ENCODE data around the gene FAM53A. TPM values are rescaled to one million over a fixed set of nuclear protein-coding genes. Genes with fewer than 3 reads are reported as not detected.
"Not testable (repeated sequence)": the region's sequence is repeated elsewhere in the genome, so short reads cannot be mapped to it uniquely, and the experiment has no call there.

The FAM53A gene
- total and polyA plus RNA-seq, 4 donors, result 0.44 to 2.2 (median 0.97) TPM

DNA sequence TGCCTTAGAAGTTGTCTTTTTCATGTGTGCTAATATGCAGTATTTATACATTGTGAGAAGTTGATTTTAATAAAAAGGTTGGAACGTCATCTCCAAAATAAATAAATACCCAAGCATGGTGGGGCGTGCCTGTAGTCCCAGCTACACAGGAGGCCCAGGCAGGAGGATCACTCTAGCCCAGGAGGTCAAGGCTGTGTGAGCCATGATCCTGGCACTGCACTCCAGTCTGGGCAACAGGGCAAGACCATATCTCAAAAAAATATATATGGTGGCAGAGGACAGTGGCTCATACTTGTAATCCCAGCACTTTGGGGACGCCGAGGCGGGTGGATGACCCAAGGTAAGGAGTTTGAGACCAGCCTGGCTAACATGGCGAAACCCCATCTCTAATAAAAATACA, 21.6 kb upstream of the FAM53A start:
- Histone ChIP-seq H3K4me3 (ENCODE audit: low read depth in 1 of 3, low read length in 3 of 3) (no peak overlapping the region), H3K27ac (ENCODE audit: low read depth in 1 of 2, low read length in 2 of 2) (no peak overlapping the region), H3K9ac (ENCODE audit: low read depth in 1 of 2, low read length in 2 of 2) (no peak overlapping the region), H3K9me3 (ENCODE audit: control insufficient read depth in 4 of 4, low read length in 3 of 4) (no peaks in the 10 kb centered on the region), H3K27me3 (ENCODE audit: control insufficient read depth in 4 of 4, insufficient read depth in 4 of 4, low read length in 3 of 4) (no peaks in the 10 kb centered on the region), H3K4me1 (ENCODE audit: control insufficient read depth in 4 of 4, insufficient read depth in 4 of 4, low read length in 3 of 4) (peaks cover 0 to under 1% (median under 1%) of the 10 kb centered on the region in 4 donors), H3K36me3 (ENCODE audit: control insufficient read depth in 4 of 4, insufficient read depth in 3 of 4, low read depth in 1 of 4, low read length in 3 of 4) (peaks cover 5 to 21% (median 14%) of the 10 kb centered on the region in 4 donors)
- TF ChIP-seq JUND (IDR thresholded peaks at IDR 0.05) (no peak), EGR1 (IDR thresholded peaks at IDR 0.05; ENCODE audit: low read depth in 2 of 2) (no peak), FOXA1 (IDR thresholded peaks at IDR 0.05) (no peak), RAD21 (IDR thresholded peaks at IDR 0.05) (no peak), HNF4G (IDR thresholded peaks at IDR 0.05) (no peak), HNF4A (conservative IDR thresholded peaks at IDR 0.05) (no peak), SP1 (IDR thresholded peaks at IDR 0.05) (no peak), RXRA (IDR thresholded peaks at IDR 0.05) (no peak)
- TF ChIP-seq, protein P1, sequence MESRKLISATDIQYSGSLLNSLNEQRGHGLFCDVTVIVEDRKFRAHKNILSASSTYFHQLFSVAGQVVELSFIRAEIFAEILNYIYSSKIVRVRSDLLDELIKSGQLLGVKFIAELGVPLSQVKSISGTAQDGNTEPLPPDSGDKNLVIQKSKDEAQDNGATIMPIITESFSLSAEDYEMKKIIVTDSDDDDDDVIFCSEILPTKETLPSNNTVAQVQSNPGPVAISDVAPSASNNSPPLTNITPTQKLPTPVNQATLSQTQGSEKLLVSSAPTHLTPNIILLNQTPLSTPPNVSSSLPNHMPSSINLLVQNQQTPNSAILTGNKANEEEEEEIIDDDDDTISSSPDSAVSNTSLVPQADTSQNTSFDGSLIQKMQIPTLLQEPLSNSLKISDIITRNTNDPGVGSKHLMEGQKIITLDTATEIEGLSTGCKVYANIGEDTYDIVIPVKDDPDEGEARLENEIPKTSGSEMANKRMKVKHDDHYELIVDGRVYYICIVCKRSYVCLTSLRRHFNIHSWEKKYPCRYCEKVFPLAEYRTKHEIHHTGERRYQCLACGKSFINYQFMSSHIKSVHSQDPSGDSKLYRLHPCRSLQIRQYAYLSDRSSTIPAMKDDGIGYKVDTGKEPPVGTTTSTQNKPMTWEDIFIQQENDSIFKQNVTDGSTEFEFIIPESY (IDR thresholded peaks at IDR 0.05), result no peak
- TF ChIP-seq, protein P2, sequence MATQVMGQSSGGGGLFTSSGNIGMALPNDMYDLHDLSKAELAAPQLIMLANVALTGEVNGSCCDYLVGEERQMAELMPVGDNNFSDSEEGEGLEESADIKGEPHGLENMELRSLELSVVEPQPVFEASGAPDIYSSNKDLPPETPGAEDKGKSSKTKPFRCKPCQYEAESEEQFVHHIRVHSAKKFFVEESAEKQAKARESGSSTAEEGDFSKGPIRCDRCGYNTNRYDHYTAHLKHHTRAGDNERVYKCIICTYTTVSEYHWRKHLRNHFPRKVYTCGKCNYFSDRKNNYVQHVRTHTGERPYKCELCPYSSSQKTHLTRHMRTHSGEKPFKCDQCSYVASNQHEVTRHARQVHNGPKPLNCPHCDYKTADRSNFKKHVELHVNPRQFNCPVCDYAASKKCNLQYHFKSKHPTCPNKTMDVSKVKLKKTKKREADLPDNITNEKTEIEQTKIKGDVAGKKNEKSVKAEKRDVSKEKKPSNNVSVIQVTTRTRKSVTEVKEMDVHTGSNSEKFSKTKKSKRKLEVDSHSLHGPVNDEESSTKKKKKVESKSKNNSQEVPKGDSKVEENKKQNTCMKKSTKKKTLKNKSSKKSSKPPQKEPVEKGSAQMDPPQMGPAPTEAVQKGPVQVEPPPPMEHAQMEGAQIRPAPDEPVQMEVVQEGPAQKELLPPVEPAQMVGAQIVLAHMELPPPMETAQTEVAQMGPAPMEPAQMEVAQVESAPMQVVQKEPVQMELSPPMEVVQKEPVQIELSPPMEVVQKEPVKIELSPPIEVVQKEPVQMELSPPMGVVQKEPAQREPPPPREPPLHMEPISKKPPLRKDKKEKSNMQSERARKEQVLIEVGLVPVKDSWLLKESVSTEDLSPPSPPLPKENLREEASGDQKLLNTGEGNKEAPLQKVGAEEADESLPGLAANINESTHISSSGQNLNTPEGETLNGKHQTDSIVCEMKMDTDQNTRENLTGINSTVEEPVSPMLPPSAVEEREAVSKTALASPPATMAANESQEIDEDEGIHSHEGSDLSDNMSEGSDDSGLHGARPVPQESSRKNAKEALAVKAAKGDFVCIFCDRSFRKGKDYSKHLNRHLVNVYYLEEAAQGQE (IDR thresholded peaks at IDR 0.05), result no peak
- TF ChIP-seq, protein P3, sequence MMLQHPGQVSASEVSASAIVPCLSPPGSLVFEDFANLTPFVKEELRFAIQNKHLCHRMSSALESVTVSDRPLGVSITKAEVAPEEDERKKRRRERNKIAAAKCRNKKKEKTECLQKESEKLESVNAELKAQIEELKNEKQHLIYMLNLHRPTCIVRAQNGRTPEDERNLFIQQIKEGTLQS (IDR thresholded peaks at IDR 0.05), result no peak
- TF ChIP-seq, protein P4, sequence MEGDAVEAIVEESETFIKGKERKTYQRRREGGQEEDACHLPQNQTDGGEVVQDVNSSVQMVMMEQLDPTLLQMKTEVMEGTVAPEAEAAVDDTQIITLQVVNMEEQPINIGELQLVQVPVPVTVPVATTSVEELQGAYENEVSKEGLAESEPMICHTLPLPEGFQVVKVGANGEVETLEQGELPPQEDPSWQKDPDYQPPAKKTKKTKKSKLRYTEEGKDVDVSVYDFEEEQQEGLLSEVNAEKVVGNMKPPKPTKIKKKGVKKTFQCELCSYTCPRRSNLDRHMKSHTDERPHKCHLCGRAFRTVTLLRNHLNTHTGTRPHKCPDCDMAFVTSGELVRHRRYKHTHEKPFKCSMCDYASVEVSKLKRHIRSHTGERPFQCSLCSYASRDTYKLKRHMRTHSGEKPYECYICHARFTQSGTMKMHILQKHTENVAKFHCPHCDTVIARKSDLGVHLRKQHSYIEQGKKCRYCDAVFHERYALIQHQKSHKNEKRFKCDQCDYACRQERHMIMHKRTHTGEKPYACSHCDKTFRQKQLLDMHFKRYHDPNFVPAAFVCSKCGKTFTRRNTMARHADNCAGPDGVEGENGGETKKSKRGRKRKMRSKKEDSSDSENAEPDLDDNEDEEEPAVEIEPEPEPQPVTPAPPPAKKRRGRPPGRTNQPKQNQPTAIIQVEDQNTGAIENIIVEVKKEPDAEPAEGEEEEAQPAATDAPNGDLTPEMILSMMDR (IDR thresholded peaks at IDR 0.05; ENCODE audit: low read depth, low read length, missing input control), result no peak
- no peak for DNase-seq (ENCODE audit: low spot score)
- WGBS, result 98% methylated on average over 6 of the region's 6 CpGs

DNA sequence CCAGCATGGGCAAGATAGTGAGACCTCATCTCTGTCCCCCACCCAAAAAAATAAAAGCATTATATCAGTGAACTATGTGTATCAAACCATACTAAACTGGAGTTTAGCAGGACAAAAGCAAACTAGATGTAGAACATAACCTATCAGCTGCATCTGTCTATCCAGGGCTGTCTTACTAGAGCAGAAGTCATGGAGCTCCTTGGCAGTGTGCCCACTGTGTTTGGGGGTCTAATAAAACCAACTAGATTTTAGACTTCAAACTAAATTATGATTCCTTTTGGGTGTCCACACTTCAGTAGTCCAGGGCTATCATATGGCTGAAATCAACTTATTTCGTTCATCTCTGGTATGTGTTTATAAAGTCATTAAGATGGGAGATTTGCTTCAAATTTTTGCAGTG, 19.8 kb upstream of the FAM53A start:
- 87% methylated on average over 1 of the region's 1 CpG for WGBS
- Histone ChIP-seq H3K27me3 (ENCODE audit: control insufficient read depth in 4 of 4, insufficient read depth in 4 of 4, low read length in 3 of 4) (no peaks in the 10 kb centered on the region), H3K4me3 (ENCODE audit: low read depth in 1 of 3, low read length in 3 of 3) (no peak overlapping the region), H3K9me3 (ENCODE audit: control insufficient read depth in 4 of 4, low read length in 3 of 4) (no peaks in the 10 kb centered on the region), H3K9ac (ENCODE audit: low read depth in 1 of 2, low read length in 2 of 2) (no peak overlapping the region), H3K27ac (ENCODE audit: low read depth in 1 of 2, low read length in 2 of 2) (no peak overlapping the region), H3K4me1 (ENCODE audit: control insufficient read depth in 4 of 4, insufficient read depth in 4 of 4, low read length in 3 of 4) (no peaks in the 10 kb centered on the region), H3K36me3 (ENCODE audit: control insufficient read depth in 4 of 4, insufficient read depth in 3 of 4, low read depth in 1 of 4, low read length in 3 of 4) (peaks cover 10 to 28% (median 19%) of the 10 kb centered on the region in 4 donors)
- TF ChIP-seq FOXA1 (IDR thresholded peaks at IDR 0.05) (no peak), HNF4G (IDR thresholded peaks at IDR 0.05) (no peak)
- no peak for DNase-seq (ENCODE audit: low spot score)

DNA sequence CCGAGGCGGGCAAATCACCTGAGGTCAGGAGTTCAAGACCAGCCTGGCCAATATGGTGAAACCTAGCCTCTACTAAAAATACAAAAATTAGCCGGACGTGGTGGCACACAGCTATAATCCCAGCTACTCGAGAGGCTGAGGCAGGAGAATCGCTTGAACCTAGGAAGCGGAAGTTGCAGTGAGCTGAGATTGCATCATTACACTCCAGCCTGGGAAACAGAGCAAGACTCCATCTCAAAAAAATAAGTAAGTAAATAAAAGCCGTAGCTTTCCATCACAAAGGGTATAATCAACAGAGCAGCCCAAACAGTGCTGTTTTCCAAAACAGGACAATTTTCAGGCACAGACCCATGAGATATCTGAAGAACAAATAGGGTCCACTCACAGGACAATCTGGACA, 17.6 kb upstream of the FAM53A start:
- H3K27me3 ChIP-seq (ENCODE audit: control insufficient read depth in 4 of 4, insufficient read depth in 4 of 4, low read length in 3 of 4); H3K9ac ChIP-seq (ENCODE audit: low read depth in 1 of 2, low read length in 2 of 2); H3K4me1 ChIP-seq (ENCODE audit: control insufficient read depth in 4 of 4, insufficient read depth in 4 of 4, low read length in 3 of 4); H3K27ac ChIP-seq (ENCODE audit: low read depth in 1 of 2, low read length in 2 of 2); DNase-seq (ENCODE audit: low spot score); H3K9me3 ChIP-seq (ENCODE audit: control insufficient read depth in 4 of 4, low read length in 3 of 4); H3K4me3 ChIP-seq (ENCODE audit: low read depth in 1 of 3, low read length in 3 of 3): not testable (repeated sequence)
- 82% methylated on average over 8 of the region's 8 CpGs for WGBS
- H3K36me3 ChIP-seq (ENCODE audit: control insufficient read depth in 4 of 4, insufficient read depth in 3 of 4, low read depth in 1 of 4, low read length in 3 of 4), result peaks cover 13 to 36% (median 23%) of the 10 kb centered on the region in 4 donors
